ENCODE data around the gene GOLGA6A.

Gene GOLGA6A

GRCh38 chr15:74045636-74046274 is 36.6 kb downstream of the GOLGA6A start:
- no peak overlapping the region for H2AFZ ChIP-seq (ENCODE audit: low read length)
- no peak overlapping the region for H3K27ac ChIP-seq (ENCODE audit: low read depth, low read length, poor library complexity, severe bottlenecking)
- no peaks in the 10 kb centered on the region for H3K4me1 ChIP-seq (ENCODE audit: insufficient read depth, low read length, severe bottlenecking)
- no peaks in the 10 kb centered on the region for H3K36me3 ChIP-seq (ENCODE audit: insufficient read depth, low read length)
- no peak overlapping the region for H3K9ac ChIP-seq (ENCODE audit: low read length)
- no peaks in the 10 kb centered on the region for H4K20me1 ChIP-seq (ENCODE audit: insufficient read depth, low read length)
- TF ChIP-seq CTCF (IDR thresholded peaks at IDR 0.05; ENCODE audit: low read length) = no peak
- TF ChIP-seq EZH2 (IDR thresholded peaks at IDR 0.05; ENCODE audit: borderline replicate concordance, low read length) = no peak
- H3K27me3 ChIP-seq (ENCODE audit: insufficient read depth, low read length) = no peaks in the 10 kb centered on the region; the same call in 1 of the 2 replicates
- no peak overlapping the region for H3K4me2 ChIP-seq (ENCODE audit: low read length)
- no peaks in the 10 kb centered on the region for H3K79me2 ChIP-seq (ENCODE audit: insufficient read depth, low read length)
- H3K9me2 ChIP-seq (ENCODE audit: low read depth, low read length) = no peaks in the 10 kb centered on the region
- H3K9me3 ChIP-seq (ENCODE audit: low read length) = no peaks in the 10 kb centered on the region
- no peak overlapping the region for H3K4me3 ChIP-seq (ENCODE audit: low read depth, low read length, poor library complexity, severe bottlenecking)
- no peaks in the 10 kb centered on the region for H3F3A ChIP-seq (ENCODE audit: insufficient read depth, low read length)

- H4K20me1 ChIP-seq (ENCODE audit: insufficient read depth, low read length) = no peaks in the 10 kb centered on the region
- no peak overlapping the region for H3K27ac ChIP-seq (ENCODE audit: low read depth, low read length, poor library complexity, severe bottlenecking)
- no peaks in the 10 kb centered on the region for H3K9me3 ChIP-seq (ENCODE audit: low read length)
- H3K79me2 ChIP-seq (ENCODE audit: insufficient read depth, low read length) = no peaks in the 10 kb centered on the region
- no peak overlapping the region for H3K9ac ChIP-seq (ENCODE audit: low read length)
- H2AFZ ChIP-seq (ENCODE audit: low read length) = no peak overlapping the region
- H3K4me1 ChIP-seq (ENCODE audit: insufficient read depth, low read length, severe bottlenecking) = no peaks in the 10 kb centered on the region
- H3K4me2 ChIP-seq (ENCODE audit: low read length) = no peak overlapping the region
- H3K36me3 ChIP-seq (ENCODE audit: insufficient read depth, low read length) = no peaks in the 10 kb centered on the region
- no peak overlapping the region for H3K4me3 ChIP-seq (ENCODE audit: low read depth, low read length, poor library complexity, severe bottlenecking)
- no peaks in the 10 kb centered on the region for H3F3A ChIP-seq (ENCODE audit: insufficient read depth, low read length)
- no peaks in the 10 kb centered on the region; the same call in 1 of the 2 replicates for H3K27me3 ChIP-seq (ENCODE audit: insufficient read depth, low read length)
- TF ChIP-seq CTCF (IDR thresholded peaks at IDR 0.05; ENCODE audit: low read length) = no peak
- TF ChIP-seq EZH2 (IDR thresholded peaks at IDR 0.05; ENCODE audit: borderline replicate concordance, low read length) = no peak
- no peaks in the 10 kb centered on the region for H3K9me2 ChIP-seq (ENCODE audit: low read depth, low read length)
Measured at GRCh38 chr15:74045184-74045583, 37.2 kb downstream of the GOLGA6A start.

- Histone ChIP-seq H4K20me1 (ENCODE audit: insufficient read depth, low read length) (no peaks in the 10 kb centered on the region), H3K4me1 (ENCODE audit: insufficient read depth, low read length, severe bottlenecking) (no peaks in the 10 kb centered on the region), H3K9me3 (ENCODE audit: low read length) (no peaks in the 10 kb centered on the region), H3K4me2 (ENCODE audit: low read length) (no peak overlapping the region), H3K36me3 (ENCODE audit: insufficient read depth, low read length) (no peaks in the 10 kb centered on the region), H3K9me2 (ENCODE audit: low read depth, low read length) (no peaks in the 10 kb centered on the region), H3K4me3 (ENCODE audit: low read depth, low read length, poor library complexity, severe bottlenecking) (no peak overlapping the region), H3K27ac (ENCODE audit: low read depth, low read length, poor library complexity, severe bottlenecking) (no peak overlapping the region), H3K27me3 (ENCODE audit: insufficient read depth, low read length) (no peaks in the 10 kb centered on the region; the same call in 1 of the 2 replicates), H3F3A (ENCODE audit: insufficient read depth, low read length) (no peaks in the 10 kb centered on the region), H3K79me2 (ENCODE audit: insufficient read depth, low read length) (no peaks in the 10 kb centered on the region), H3K9ac (ENCODE audit: low read length) (no peak overlapping the region), H2AFZ (ENCODE audit: low read length) (no peak overlapping the region)
- TF ChIP-seq CTCF (IDR thresholded peaks at IDR 0.05; ENCODE audit: low read length) (no peak), EZH2 (IDR thresholded peaks at IDR 0.05; ENCODE audit: borderline replicate concordance, low read length) (no peak)
Measured at GRCh38 chr15:74044267-74045110, 37.9 kb downstream of the GOLGA6A start.

Measured in OCI-LY1 (cell line).